HCT116 (cell line): Measurements from ENCODE around the gene TH.

Experiments used
- CTCF ChIP-seq, 3 experiments: fragments of 200-600 bp in 1 of 3; sonication (generic) in 1 of 3; IDR thresholded peaks in 2 of 3; conservative IDR thresholded peaks in 1 of 3; 2 replicates each; pipeline ENCODE4 v1.5.1; 2012 to 2017; ENCODE audit warnings: low read depth in 2 of 3, low read length in 2 of 3, antibody characterized with exemption in 1 of 3, borderline replicate concordance in 1 of 3, control low read depth in 1 of 3, mild to moderate bottlenecking in 1 of 3, mixed read lengths in 1 of 3, mixed run types in 1 of 3, moderate library complexity in 1 of 3; ENCODE audit not compliant: insufficient read depth in 1 of 3
- EGR1 ChIP-seq: IDR thresholded peaks from 2 replicates; pipeline ENCODE4 v1.6.1; 2012; ENCODE audit warnings: low read depth
- ELF1 ChIP-seq: IDR thresholded peaks from 2 replicates; pipeline ENCODE4 v1.6.1; 2012; ENCODE audit warnings: low read depth, borderline replicate concordance
- POLR2A ChIP-seq: IDR thresholded peaks from 2 replicates; pipeline ENCODE4 v1.7.0; 2011; ENCODE audit warnings: borderline replicate concordance; ENCODE audit not compliant: insufficient read depth, insufficient read length; ENCODE audit errors: extremely low read depth
- POLR2AphosphoS5 ChIP-seq: IDR thresholded peaks from 2 replicates; pipeline ENCODE4 v1.6.1; 2011; ENCODE audit warnings: mild to moderate bottlenecking, low read depth, low read length, moderate library complexity
- SRF ChIP-seq: IDR thresholded peaks from 2 replicates; pipeline ENCODE4 v1.6.1; 2012; ENCODE audit warnings: low read depth
- TF ChIP-seq, protein P1 (sequence below): IDR thresholded peaks from 2 replicates; pipeline ENCODE4 v1.6.1; 2012; ENCODE audit warnings: low read depth
- TF ChIP-seq, protein P2 (sequence below): IDR thresholded peaks from 2 replicates; pipeline ENCODE4 v1.6.1; 2012

DNA sequence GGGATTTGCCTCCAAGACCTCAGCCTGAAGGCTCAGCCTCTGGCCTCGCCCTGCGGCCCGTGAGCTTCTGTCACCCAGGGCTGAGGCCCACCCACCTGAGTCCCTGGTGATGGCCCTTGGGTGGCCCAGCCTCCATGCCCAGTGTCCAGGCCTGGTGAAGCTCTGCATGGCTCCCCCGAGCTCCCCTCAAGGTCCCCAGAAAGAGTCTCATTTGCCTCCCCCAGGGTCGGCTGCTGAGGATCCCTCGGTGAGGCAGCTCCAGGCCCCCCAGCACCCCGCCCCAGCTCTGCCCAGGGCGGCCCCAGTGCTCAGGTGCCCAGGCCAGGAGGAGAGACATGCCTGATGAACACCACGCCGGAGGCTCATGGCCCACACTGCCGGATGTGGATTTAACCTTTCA lies 2.1 kb upstream of the TH start:
- TF ChIP-seq, protein P1, sequence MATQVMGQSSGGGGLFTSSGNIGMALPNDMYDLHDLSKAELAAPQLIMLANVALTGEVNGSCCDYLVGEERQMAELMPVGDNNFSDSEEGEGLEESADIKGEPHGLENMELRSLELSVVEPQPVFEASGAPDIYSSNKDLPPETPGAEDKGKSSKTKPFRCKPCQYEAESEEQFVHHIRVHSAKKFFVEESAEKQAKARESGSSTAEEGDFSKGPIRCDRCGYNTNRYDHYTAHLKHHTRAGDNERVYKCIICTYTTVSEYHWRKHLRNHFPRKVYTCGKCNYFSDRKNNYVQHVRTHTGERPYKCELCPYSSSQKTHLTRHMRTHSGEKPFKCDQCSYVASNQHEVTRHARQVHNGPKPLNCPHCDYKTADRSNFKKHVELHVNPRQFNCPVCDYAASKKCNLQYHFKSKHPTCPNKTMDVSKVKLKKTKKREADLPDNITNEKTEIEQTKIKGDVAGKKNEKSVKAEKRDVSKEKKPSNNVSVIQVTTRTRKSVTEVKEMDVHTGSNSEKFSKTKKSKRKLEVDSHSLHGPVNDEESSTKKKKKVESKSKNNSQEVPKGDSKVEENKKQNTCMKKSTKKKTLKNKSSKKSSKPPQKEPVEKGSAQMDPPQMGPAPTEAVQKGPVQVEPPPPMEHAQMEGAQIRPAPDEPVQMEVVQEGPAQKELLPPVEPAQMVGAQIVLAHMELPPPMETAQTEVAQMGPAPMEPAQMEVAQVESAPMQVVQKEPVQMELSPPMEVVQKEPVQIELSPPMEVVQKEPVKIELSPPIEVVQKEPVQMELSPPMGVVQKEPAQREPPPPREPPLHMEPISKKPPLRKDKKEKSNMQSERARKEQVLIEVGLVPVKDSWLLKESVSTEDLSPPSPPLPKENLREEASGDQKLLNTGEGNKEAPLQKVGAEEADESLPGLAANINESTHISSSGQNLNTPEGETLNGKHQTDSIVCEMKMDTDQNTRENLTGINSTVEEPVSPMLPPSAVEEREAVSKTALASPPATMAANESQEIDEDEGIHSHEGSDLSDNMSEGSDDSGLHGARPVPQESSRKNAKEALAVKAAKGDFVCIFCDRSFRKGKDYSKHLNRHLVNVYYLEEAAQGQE, result no peak
- TF ChIP-seq POLR2AphosphoS5 (no peak), POLR2A (no peak), CTCF (IDR thresholded peaks at IDR 0.05 in 2 of 3, conservative IDR thresholded peaks at IDR 0.05 in 1 of 3; ENCODE audit: borderline replicate concordance in 1 of 3, insufficient read depth in 1 of 3, low read depth in 2 of 3, low read length in 2 of 3) (0 out of 6 replicates have a peak, but pooled peaks of 1 of the 3 experiments have one; percentile 1), EGR1 (no peak), SRF (no peak), ELF1 (no peak)
- TF ChIP-seq, protein P2, sequence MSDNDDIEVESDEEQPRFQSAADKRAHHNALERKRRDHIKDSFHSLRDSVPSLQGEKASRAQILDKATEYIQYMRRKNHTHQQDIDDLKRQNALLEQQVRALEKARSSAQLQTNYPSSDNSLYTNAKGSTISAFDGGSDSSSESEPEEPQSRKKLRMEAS, result no peak
